Stomach smooth muscle (tissue), 2 donors: ENCODE measurements around the gene UQCRH.
"Not testable (repeated sequence)": the region's sequence is repeated elsewhere in the genome, so short reads cannot be mapped to it uniquely, and the experiment has no call there.

Experiments
- H3K27ac ChIP-seq: one replicate; pipeline ENCODE4 v1.7.0; 2013; ENCODE audit warnings: mild to moderate bottlenecking, low read length, inconsistent platforms
- H3K27me3 ChIP-seq, 2 donors: one replicate each; pipeline ENCODE4 v1.7.0; 2013; ENCODE audit warnings: low read length in 2 of 2; ENCODE audit not compliant: insufficient read depth in 2 of 2, control insufficient read depth in 1 of 2
- H3K36me3 ChIP-seq, 2 donors: one replicate each; pipeline ENCODE4 v1.7.0; 2013; ENCODE audit warnings: low read length in 2 of 2; ENCODE audit not compliant: control insufficient read depth in 2 of 2, insufficient read depth in 2 of 2
- H3K4me1 ChIP-seq: one replicate; pipeline ENCODE4 v1.7.0; 2013; ENCODE audit warnings: low read length; ENCODE audit not compliant: control insufficient read depth, insufficient read depth
- H3K4me3 ChIP-seq, 2 donors: one replicate each; pipeline ENCODE4 v1.7.0; 2013; ENCODE audit warnings: low read length in 2 of 2
- H3K9ac ChIP-seq, 2 donors: one replicate each; pipeline ENCODE4 v1.7.0; 2013; ENCODE audit warnings: low read length in 2 of 2, mild to moderate bottlenecking in 1 of 2
- H3K9me3 ChIP-seq, 2 donors: one replicate each; pipeline ENCODE4 v1.7.0; 2013; ENCODE audit warnings: low read length in 2 of 2; ENCODE audit not compliant: control insufficient read depth in 2 of 2
- donor health status: healthy.
- donor health status: Pancreatic carcinoma.

The UQCRH gene

DNA sequence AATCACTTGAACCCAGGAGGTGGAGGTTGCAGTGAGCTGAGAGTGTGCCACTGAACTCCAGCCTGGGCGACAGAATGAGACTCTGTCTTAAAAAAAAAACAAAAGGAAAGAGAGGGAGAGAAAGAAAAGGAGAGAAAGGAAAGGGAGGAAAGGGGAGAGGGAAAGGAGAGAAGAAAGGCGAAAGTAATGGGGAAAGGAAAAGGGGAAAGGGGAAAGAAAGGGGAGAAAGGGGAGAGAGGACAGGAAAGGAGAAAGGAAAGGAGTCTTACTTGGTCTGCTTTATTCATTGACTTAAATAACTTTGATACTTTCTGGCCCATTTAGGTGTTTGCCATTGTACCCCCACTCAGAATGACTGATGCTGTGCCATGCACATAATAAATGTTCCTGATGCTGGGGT lies 48.9 kb downstream of the UQCRH start:
- Histone ChIP-seq H3K9ac (no peak overlapping the region), H3K27me3 (no peaks in the 10 kb centered on the region), H3K36me3 (peaks cover 24 to 27% of the 10 kb centered on the region in 2 donors), H3K27ac (no peak overlapping the region), H3K4me1 (no peaks in the 10 kb centered on the region), H3K9me3 (no peaks in the 10 kb centered on the region), H3K4me3 (no peak overlapping the region)

DNA sequence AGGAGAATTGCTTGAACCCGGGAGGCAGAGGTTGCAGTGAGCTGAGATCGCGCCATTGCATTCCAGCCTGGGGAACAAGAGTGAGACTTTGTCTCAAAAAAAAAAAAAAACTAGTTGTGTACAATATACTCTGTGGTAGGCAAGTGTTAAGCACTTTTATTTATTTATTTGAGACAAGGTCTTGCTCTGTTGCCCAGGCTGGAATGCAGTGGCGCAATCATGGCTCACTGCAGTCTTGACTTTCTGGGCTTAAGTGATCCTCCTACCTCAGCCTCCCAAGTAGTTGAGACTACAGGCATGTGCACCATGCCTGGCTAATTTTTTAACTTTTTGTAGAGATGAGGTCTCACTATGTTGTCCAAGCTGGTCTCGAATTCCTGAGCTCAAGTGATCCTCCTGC lies 52.4 kb downstream of the UQCRH start:
- H3K4me3 ChIP-seq, H3K9ac ChIP-seq, H3K4me1 ChIP-seq, H3K27ac ChIP-seq, H3K9me3 ChIP-seq, H3K27me3 ChIP-seq: not testable (repeated sequence)
- H3K36me3 ChIP-seq: peaks cover 23 to 26% of the 10 kb centered on the region in 2 donors

DNA sequence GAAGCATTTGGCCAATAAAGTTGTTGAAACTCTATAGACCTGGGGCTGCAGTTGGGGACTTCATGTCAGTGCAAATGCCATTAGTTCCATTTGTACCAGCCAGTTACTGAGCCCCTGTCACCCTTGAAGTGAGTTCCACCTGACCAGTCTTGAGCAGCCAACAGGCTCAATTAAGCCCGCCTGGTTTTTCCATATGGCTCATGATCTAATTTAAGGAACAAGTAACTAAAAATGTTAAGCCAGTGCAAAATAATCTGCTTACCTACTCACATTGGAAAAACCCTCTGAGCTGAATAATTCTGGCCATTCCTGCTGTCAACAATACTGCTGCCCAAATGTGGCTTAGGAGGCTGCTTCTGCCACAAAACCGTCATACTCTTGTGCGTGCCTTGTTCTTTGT lies 58.7 kb downstream of the UQCRH start:
- no peaks in the 10 kb centered on the region for H3K9me3 ChIP-seq
- H3K4me3 ChIP-seq: no peak overlapping the region
- no peaks in the 10 kb centered on the region for H3K4me1 ChIP-seq
- peaks cover 32 to 40% of the 10 kb centered on the region in 2 donors for H3K36me3 ChIP-seq
- no peaks in the 10 kb centered on the region for H3K27me3 ChIP-seq
- H3K27ac ChIP-seq: no peak overlapping the region
- H3K9ac ChIP-seq: no peak overlapping the region

DNA sequence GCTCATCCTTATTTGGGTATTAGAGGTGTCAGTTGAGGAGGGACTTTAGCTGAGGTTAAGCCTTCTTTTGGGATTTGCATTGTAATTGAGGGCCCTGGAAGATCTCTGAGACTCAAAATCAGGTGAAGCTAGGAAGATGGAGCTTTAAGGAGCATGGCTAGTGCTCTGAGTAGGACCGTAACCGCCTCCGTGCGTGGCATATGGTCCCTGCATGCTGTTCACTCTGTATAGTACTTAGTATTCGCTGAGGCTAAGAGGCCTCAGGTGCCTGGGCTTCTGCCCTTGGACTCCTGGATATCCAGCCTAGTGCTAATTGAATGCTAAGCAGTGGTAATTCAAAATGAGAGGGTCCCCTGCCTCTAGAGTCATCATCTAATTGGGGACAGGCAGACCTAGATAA lies 59.6 kb downstream of the UQCRH start:
- peaks cover 32 to 40% of the 10 kb centered on the region in 2 donors for H3K36me3 ChIP-seq
- H3K4me1 ChIP-seq: no peaks in the 10 kb centered on the region
- H3K4me3 ChIP-seq: no peak overlapping the region
- H3K9ac ChIP-seq: no peak overlapping the region
- no peaks in the 10 kb centered on the region for H3K27me3 ChIP-seq
- H3K27ac ChIP-seq: no peak overlapping the region
- H3K9me3 ChIP-seq: no peaks in the 10 kb centered on the region

DNA sequence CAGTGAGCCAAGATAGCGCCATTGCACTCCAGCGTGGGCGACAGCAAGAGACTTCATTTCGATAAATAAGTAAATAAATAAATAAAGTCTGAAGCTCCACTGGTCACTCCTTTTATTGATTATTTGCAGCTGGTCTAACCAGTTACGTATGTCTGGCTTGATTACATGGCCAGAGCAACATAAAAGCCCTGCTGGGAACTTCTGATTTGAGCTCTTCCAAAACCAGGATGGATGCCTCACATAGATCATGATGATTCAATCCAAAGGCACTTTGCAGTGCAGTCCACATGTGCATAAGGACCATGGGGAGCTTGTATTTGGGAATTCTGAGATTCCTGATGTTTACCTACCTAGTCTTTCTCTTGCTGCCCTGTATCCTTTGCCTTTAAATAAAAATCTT lies 61.1 kb downstream of the UQCRH start:
- Histone ChIP-seq H3K9me3 (no peaks in the 10 kb centered on the region), H3K36me3 (peaks cover 39 to 45% of the 10 kb centered on the region in 2 donors), H3K4me1 (no peaks in the 10 kb centered on the region), H3K27ac (no peak overlapping the region), H3K4me3 (no peak overlapping the region), H3K27me3 (no peaks in the 10 kb centered on the region), H3K9ac (no peak overlapping the region)

- not testable (repeated sequence) for H3K27me3 ChIP-seq, H3K9ac ChIP-seq, H3K9me3 ChIP-seq, H3K4me3 ChIP-seq, H3K4me1 ChIP-seq, H3K27ac ChIP-seq
- H3K36me3 ChIP-seq: peaks cover 35 to 41% of the 10 kb centered on the region in 2 donors
These were observed 62.3 kb downstream of the UQCRH start for GRCh38 chr1:46365796-46366195.
